Stimulated activated CD8-positive, alpha-beta memory T cell treated with anti-CD3 and anti-CD28 coated beads, Interleukin-2, amount 100 ng/mL, for 48 hours (primary cell): ENCODE results near the gene LIN28B.
"Not testable (repeated sequence)": the region's sequence is repeated elsewhere in the genome, so short reads cannot be mapped to it uniquely, and the experiment has no call there.

Experiments
- DNase-seq, 2 donors: peaks; one replicate each; pipeline ENCODE4 v3.0.0-alpha.2; 2020; ENCODE audit warnings: low read depth in 2 of 2

Gene LIN28B

GRCh38 chr6:104955927-104956730 lies 778 bp upstream of the LIN28B start:
- no peak for DNase-seq

- DNase-seq: no peak
These were observed 632 bp downstream of the LIN28B start for GRCh38 chr6:104957301-104958177.

GRCh38 chr6:104958178-104959025 lies 1.5 kb downstream of the LIN28B start:
- DNase-seq: no peak

GRCh38 chr6:104959026-104959858 lies 2.3 kb downstream of the LIN28B start:
- no peak for DNase-seq

- DNase-seq: no peak
These were observed 12.2 kb downstream of the LIN28B start for GRCh38 chr6:104969108-104969507.

GRCh38 chr6:104969785-104970581 lies 13.1 kb downstream of the LIN28B start:
- no peak for DNase-seq

GRCh38 chr6:104973404-104973803 lies 16.5 kb downstream of the LIN28B start:
- DNase-seq: no peak

- DNase-seq: no peak
These were observed 26.4 kb downstream of the LIN28B start for GRCh38 chr6:104983296-104983695.

- no peak for DNase-seq
These were observed 26.9 kb downstream of the LIN28B start for GRCh38 chr6:104983776-104984175.

GRCh38 chr6:104984831-104985230 lies 27.9 kb downstream of the LIN28B start:
- no peak for DNase-seq

- DNase-seq: not testable (repeated sequence)
These were observed 29.0 kb downstream of the LIN28B start for GRCh38 chr6:104985875-104986274.

GRCh38 chr6:104986625-104987024 lies 29.7 kb downstream of the LIN28B start:
- no peak for DNase-seq

GRCh38 chr6:104987218-104987617 lies 30.3 kb downstream of the LIN28B start:
- DNase-seq: no peak

- DNase-seq: no peak
These were observed 33.2 kb downstream of the LIN28B start for GRCh38 chr6:104990085-104990484.

GRCh38 chr6:104991062-104991461 lies 34.2 kb downstream of the LIN28B start:
- DNase-seq: not testable (repeated sequence)

- not testable (repeated sequence) for DNase-seq
These were observed 36.7 kb downstream of the LIN28B start for GRCh38 chr6:104993576-104993975.

- no peak for DNase-seq
These were observed 39.2 kb downstream of the LIN28B start for GRCh38 chr6:104995989-104996617.

GRCh38 chr6:105001063-105001462 lies 44.2 kb downstream of the LIN28B start:
- DNase-seq: no peak

GRCh38 chr6:105001906-105002305 lies 45.0 kb downstream of the LIN28B start:
- DNase-seq: no peak

- no peak for DNase-seq
These were observed 48.5 kb downstream of the LIN28B start for GRCh38 chr6:105005451-105005850.
